Measurements from ENCODE around the gene PRPF39.

- TF ChIP-seq FOXK1 (CRISPR knock-in tag; IDR thresholded peaks at IDR 0.05; ENCODE audit: borderline replicate concordance, low read depth) (no peak), ELF3 (CRISPR knock-in tag; IDR thresholded peaks at IDR 0.05) (no peak), KAT2B (IDR thresholded peaks at IDR 0.05; ENCODE audit: borderline replicate concordance, low read depth, low read length) (no peak)
Observed at GRCh38 chr14:45044638-45045037, 39.3 kb upstream of the PRPF39 start.

Measured in HepG2 (cell line).